ENCODE results near the gene EMILIN3.
"Not testable (repeated sequence)": the region's sequence is repeated elsewhere in the genome, so short reads cannot be mapped to it uniquely, and the experiment has no call there.

Gene EMILIN3

DNA sequence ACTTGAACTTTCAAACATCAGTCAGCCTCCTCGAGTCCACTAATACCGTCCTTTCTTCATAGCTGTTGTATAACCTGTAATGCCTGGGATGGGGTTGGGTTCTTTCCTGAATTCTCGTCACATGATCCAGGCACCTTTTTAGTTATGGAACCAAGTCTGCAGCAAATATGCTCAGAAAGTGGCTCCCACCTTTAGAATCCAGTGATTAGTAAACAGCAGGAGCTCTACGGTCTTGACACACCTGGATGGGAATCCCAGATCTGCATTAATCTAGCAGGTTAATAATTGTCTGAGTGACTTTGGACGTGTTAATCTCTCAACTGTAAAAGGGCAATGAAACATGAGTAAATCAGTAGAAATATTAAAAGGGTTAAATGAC, 48.4 kb downstream of the EMILIN3 start:
- no peak for DNase-seq (ENCODE audit: low spot score)

DNA sequence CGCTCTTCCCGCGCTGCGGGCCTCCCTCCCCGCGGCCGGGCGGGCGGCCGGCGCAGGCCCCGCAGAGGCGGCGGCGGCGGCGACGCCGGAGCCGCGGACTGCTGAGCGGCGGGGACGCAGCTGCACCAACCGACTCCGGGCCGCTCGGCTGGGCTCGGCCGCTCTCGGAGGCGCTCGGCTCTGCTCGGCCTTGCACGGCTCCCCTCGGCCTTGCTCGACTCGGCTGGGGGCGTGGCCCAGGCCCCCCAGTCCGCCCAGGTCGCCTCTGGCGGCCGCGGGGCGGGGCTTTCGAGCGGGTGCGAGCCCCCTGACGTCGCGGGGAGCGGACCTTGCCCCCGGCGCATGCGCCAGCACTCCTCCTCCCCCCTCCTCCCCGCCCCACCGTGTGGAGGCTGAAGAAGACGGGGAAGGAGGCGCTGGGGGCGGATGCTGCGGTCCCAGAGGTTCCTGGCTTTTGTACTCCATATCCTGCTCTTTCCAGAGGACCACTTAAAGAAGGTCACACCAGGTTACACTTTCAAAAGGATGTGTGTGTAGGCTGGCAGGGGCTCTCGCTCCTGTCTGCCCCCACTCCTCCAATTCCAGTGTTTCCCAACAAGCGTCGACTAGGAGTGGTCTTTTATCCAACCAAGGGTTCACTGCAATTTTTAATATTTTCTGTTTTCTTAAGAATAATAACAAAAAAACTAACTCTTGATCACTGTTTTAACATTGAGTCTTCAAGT, 48.9 kb downstream of the EMILIN3 start, which contains the start of gene ZHX3:
TSS of gene ZHX3 (minus strand) at position 186 of the 725 bp plus-strand sequence. CDS start 112,815 bp downstream, outside the sequence.
- peak; percentile 98 for DNase-seq (ENCODE audit: low spot score)

DNA sequence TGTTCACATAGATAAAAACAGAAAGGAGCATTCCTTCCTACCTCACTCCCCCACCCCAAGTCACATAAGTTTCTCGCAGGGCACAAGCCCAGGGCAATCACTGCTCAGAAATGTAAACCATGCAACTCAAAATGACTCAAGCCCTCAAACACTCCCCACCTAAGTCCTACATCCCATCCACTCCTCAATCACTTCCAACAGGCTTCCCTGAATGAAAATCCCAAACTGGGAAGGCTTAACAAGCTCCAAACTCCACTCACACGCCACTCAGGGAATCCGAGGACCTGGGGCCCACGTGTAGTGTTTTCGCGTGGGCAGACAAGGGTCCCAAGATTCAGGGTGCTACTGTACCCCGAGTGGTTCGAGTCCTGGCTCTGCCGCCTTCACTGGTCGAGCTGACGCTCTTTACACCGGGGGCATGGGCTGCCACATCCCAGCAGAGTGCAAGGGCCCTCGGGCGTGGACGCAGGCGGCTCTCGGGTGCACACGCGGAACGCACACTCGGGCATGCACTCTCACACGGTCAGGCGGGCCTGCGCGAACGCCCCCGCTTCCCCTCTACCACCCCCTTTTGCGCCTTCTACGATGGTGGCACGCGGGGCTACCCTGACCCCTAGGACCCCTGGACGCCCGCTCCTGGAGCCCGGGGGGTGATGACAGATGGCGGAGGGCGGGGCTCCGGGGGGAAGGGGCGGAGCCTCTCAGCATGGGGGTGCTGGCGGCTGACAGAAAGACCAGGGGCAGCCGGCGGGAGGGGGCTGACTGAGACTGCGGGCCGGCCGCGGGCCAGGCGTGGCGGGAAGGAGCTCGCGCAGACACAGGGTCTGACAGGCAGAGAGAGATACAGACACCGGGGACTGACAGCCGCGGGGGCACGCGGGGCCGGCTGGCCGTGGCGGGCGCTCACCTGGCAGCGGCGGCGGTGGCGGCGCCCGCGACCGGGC, 49.7 kb downstream of the EMILIN3 start:
- DNase-seq (ENCODE audit: low spot score), result peak; percentile 89

DNA sequence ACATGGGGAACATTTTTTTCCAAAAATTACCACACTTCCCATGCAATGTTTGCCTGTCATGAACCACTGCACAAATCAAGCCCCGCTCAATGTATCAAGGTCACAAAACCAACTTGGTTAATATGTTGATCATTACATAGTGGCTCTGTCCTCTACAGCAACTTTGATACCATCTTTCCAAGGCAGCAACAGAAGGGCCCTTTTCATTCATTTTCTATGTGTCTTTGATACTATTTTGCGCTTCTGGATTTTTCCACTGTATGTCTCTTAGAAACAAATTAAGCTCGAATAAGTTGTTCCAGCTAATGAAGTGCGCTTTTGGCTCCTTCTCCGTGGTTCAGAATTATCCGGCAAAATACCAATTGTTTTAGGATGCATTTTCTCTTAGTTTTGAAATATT, 50.6 kb downstream of the EMILIN3 start:
- no peak for DNase-seq (ENCODE audit: low spot score)

DNA sequence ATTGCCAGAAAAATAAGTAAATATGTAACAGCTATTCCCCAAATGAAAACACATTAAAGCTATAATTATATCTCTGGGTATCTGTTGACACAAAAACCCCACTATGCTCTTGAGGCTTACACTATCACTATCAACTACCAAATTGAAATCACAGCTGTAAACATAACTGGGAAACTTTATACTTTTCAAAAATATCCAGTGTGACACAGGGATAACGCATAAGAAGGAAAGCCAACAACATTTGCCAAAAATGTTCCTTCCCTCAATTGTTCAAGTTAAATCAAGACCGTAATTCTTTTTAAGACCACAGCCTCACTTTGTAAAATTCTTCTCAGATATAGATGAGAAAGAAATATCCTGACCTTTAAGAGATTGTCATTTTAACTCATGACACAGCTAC, 52.2 kb downstream of the EMILIN3 start:
- DNase-seq (ENCODE audit: low spot score), result no peak

DNA sequence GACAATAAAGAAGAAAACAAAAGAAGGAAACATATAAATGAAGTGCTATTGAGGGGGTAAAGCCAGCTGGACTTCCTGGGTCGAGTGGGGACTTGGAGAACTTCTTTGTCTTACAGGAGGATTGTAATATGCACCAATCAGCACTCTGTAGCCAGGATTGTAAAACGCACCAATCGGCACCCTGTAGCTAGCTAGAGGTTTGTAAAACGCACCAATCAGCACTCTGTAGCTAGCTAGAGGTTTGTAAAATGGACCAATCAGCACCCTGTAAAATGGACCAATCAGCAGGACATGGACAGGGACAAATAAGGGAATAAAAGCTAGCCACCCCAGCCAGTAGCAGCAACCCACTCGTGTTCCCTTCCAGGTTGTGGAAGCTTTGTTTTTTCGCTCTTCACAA, 54.6 kb downstream of the EMILIN3 start:
- not testable (repeated sequence) for DNase-seq (ENCODE audit: low spot score)

Data from RKO (cell line).